Activated CD4-positive, alpha-beta T cell treated with anti-CD3 and anti-CD28 coated beads, Interleukin-10, Interleukin-2, amounts not matched to agents 100 ng/mL and 50 ng/mL, durations not matched to agents 16 hours and 8 hours (primary cell): ENCODE results near the gene MED15.

ENCODE experiments used
- DNase-seq: peaks from one replicate; pipeline ENCODE4 v3.0.0-alpha.2; 2020

Gene MED15

DNA sequence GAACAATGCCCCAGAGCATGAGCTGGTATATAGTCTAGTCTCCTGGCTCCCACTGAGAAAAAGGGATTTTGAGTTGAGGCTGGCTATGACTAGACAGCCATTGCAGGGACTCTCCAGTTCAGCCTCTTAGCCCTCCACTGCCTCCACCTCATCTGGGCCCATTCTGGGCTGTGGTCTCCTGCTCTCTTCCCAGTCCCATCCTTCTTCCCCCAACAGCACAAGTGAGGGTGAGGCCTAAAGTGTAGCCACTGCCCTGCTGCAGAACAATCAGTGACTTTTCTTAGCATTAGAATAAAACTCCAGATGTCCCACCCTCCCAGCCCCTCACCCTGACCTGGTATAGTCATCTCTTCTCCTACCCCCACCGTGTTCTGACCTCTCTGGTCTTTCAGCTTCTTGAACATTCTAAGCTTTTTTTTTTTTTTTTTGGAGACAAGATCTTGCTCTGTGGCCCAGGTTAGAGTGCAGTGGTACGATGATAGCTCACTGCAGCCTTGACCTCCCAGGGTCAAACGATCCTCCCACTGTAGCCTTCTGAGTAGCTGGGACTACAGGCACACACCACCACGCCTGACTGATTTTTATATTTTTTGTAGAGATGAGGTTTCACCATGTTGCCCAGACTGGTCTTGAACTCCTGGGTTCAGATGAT, 4.3 kb downstream of the MED15 start:
- DNase-seq = no peak

DNA sequence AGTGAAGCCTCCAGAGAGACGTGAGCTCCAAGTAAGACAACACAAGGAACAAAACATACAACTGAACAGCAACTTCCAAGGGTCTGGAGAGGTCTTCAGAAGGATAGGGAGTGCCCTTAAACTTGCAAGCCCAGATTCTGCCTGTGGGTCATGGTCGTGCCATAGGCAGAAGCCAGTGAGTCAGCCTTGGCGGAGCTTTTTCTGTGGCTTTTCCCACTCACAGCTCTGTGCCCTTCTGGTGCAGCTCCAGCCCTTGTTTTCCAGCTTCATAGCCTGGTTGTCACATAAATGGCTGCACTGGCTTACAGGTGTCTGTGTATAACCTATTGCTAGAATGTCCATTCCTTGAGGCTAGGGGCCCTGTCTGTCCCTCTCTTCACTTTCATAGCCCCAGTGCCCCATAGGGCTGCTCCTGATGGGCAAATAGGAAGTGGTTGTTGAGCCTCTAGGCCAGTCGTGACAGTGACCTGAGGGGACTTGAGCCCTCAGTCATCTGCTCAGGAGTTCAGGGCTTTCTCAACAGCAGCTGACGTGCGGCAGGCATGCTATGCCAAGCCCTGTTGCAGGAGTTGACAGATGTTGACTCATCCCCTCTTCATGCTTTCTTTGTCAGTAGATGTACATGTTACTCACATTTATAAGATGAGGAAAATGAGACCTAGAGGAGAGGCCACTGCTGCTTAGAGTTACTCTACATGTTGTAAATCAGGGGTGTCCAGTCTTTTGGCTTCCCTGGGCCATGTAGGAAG, 7.4 kb downstream of the MED15 start:
- peak; percentile 24 for DNase-seq

DNA sequence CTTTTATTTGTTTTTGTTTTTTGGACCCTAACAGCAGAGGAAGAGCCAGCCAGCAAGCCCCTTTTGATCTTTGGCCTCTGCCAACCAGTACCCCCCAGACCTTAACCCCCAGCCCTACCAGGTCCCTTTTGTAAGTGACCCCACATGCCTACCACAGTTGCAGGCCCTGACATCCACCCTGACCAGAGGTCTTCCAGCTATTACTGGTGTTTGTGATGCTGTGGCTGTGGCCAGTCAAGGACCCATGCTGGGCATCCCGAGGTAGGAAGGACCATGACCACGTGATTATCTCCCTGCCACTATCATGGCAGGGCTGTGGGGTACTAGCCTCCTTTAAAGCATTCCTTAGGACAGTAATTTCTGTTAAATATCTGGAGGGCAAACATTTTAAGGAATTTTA, 9.0 kb downstream of the MED15 start:
- no peak for DNase-seq

DNA sequence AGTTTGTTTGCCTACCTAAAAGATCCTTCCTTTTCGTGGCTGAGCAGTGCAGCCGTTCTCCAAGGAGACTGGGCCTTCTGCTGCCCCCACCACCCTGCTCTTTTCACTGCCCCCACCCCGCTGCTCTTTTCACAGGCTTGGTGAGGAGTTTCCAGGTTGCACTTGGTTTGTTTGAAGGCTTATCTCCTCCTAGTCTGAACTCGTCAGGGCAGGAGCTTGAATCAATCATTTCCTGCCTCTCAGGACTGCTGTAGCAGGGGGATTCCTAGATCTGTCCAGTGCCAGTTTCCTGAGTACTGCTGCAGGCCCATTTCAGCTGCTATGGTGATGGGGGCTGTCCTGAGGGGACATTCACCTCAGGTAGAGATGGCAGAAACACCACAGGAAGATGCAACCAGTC, 10.0 kb downstream of the MED15 start:
- no peak for DNase-seq

DNA sequence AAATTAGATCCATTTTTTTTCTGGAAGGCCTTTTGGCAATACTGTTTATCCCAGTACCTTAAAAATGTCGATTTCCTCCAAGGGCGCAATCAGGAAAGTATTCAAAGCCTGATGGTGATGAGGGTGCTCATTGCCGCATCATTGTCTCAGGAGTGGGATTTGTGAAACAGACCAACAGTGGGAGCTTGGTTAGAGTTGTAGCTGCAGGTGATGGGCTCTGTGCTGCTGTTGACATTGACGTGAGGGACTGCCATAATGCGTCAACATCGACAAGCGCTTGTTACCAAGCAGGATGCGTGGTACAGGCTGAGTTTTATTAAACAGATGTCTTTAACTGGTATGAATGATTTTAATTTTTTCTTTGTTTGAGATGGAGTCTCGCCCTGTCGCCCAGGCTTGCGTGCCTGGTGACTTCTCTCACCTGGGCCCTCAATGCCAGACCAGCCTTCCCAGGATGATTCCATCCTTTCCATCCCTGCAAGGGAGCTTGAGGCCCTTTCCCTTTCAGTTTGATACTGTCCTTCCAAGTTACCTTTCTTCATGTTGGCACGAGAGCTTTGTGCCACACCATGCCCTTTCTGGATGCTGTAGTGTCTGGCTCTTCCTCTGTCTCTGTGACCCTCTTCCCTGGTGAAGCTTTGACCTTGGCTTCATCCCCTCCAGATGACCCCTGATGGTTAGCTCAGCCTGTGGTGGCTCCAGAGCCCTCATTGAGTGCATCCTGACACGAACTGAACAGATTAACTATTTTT, 10.6 kb downstream of the MED15 start:
- DNase-seq = no peak

DNA sequence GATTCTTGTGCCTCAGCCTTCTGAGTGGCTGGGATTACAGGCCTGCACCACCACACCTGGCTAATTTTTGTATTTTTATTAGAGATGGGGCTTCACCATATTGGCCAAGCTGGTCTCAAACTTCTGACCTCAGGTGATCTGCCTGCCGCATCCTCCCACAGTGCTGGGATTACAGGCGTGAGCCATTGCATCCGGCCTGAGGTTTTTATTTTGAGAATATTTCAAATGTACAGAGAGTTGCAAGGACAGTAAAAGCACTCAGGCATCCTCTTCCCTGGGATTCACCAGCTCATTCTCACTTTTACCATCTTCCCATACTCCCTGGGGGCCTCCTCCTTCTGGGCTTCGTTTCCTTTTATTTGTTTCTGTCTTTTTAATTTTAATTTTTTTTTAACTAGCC, 12.1 kb downstream of the MED15 start:
- DNase-seq = no peak

DNA sequence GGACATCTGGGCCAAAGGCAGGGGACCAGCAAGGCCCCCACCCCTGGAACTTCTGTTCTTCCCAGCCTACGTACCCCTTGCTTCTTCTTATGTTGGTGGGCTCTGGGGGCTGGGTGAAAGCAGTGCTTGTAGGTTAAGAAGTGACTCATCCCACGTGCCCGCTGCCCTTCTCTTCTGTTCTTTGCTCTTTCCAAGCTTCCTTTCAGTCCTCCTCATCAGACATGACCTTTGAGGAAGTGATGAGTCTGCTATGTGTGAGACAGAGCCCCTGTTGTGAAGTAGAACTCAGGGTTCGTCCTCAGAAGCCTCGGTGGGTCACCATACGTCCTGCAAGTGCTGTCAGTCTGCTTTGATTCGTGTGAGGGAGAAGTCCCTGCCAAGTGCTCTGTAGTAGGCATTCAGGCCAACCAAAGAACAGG, 12.7 kb downstream of the MED15 start:
- no peak for DNase-seq

DNA sequence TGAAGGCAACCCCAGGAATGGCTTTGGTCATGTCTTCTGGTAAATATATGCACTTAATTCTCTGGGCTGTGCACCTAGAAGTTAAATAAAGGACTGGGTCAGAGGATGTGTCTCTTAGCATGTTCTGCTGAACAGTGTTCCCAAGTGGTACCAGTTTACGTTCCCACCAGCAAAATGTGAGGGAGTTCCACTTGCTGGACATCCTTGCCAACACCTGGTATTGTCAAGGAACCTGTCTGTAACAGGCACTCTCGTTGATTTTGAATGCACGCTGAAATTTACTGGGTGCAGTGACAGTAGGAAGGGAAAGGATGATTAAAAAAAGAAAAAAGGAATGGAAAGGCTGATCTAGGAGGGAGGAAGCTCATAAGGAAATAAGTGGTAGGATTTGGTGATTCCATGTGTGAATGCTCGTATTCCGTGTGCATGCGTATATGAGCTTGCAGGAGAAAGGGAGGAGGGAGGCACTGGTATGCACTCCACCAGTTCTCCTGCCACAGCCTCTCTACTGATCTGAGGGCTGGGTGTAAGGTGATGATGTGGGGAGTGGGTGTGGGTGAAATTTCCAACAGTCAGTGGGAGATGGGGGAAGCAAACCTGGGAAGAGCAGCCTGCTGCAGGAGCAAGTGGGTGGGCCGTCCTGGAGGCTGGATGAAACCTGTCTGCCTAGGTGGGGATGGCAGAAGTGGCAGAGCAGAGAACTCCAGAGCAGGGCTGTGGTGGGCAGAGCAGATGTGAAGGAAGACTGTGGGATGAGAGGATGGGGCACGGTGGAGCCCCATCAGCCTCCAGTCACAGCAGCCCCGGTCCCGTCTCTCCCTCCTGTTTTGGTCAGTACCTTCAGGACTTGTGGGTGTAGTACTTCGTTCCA, 15.0 kb downstream of the MED15 start:
- DNase-seq = no peak

DNA sequence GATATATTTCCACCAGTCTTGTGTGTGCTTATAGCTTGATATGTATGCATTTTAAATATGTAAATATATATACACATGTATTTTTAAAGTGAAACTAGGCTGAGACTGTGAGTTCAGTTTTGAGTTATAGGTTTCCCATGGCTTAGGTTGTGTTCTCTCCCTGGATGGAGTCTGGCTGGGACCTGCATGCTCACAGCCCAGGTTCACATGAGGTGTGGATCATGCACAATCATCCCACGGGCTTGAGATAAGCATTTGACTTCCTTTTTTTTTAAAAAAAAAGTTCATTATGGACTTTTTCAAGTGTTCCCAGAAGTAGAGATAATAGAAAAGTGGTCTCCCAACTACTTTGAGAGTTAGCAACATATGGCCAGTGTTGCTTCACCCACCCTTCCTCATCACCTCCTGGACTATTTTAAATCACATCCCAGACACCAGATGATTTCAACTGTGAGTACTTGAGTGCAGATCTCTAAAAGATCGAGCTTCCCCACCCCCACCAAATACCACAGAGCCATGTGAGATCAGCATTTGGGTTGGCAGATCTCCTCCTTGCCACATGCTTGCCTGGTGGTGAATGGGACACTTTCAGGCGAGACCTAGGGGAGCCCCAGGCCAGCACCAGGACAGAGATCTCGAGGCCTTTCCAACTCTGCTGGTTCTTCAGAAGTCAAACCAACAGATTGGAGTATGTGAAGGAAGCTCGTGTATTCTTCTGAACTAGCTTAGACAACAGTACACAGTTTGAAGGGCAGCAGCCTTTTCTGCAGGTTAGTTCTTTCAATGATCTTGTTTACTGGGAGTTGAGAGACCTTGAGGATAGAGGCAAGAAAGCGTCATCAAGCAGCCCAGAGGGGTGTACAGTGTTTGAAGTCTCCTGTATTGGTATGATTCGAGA, 15.9 kb downstream of the MED15 start:
- peak; percentile 39 for DNase-seq

DNA sequence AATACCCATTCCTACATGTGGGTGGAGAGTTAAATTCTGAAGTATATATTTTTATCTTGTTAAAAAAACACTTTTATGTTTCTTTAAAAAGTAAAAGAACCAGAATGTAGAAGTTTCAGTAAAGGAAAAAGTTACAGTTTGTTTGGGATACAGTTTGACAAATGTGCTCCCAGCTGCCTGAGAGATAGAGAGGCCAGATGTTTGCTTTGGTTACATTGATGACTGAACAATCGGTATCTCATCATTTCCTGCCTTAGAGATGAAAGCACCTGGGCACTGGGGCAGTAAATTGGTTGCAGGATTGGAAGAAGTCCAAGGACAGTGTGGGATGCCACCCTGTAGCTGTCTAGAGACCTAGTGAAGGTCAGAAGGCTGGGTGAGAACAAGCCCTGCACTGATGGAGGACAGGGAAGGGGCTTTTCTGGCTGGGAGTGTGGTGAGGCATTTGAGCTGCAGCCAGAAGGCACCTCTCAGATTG, 16.6 kb downstream of the MED15 start:
- peak; percentile 39 for DNase-seq

DNA sequence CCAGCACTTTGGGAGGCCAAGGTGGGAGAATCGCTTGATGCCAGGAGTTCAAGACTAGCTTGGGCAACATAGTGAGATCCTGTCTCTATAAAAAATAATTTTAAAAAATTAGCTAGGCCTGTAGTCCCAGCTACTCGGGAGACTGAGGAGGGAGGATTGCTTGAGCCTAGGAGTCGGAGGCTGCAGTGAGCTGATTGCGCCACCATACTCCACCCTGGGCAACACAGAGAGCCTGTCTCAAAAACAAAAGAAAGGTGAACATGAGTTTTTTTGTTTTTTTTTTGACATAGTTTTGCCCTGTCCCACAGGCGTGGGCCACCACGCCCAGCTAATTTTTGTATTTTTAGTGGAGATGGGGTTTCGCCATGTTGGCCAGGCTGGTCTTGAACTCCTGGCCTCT, 17.6 kb downstream of the MED15 start:
- DNase-seq = no peak

DNA sequence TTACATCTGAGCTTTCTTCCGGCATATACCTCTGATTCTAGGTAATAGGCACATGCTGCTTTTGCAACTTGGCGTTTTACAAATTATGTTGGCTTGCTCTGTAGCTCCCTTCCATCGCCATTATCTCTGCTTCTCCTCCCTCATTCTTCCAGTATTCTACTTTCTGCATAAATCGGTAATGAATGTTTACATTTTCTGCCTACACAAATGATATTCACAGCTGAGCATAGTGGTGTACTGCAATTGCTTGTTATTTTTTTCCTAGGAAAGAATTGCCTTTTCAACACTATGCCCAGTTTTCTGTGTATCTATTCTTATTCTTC, 18.9 kb downstream of the MED15 start:
- DNase-seq = no peak

DNA sequence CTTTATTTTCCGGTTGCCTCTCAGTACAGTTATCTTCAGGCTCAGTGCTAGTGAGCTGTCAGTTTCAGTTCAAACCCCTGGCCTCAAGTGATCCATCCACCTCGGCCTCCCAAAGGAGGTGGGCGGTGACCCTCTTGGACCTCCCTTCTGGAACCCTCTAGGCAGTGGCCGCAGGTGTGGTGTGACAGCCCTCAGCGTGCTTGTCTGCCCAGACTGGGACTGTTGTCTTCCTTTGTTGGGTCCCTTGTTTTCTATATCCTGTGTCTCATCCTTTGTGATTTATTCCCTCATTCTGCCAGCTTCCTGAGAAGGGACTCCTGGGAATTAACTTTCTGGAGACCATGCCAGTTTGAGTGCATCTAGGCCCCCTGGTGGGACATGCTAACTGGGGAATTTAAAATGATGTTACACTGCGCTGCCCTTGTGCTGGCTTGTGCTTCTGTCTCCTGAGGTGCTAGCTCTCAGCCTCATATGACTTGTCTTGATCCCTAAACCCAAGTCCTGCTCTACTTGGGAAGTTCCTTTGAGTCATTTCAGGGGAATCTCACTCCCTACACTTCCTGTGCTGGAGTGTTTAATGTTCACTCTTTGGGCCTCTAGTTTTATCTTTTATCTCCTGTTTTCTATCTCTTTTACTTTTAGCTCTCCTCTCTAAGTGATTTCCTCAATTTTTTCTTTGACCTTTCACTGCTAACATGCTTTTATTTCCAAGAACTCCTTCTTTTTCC, 19.4 kb downstream of the MED15 start:
- no peak for DNase-seq

DNA sequence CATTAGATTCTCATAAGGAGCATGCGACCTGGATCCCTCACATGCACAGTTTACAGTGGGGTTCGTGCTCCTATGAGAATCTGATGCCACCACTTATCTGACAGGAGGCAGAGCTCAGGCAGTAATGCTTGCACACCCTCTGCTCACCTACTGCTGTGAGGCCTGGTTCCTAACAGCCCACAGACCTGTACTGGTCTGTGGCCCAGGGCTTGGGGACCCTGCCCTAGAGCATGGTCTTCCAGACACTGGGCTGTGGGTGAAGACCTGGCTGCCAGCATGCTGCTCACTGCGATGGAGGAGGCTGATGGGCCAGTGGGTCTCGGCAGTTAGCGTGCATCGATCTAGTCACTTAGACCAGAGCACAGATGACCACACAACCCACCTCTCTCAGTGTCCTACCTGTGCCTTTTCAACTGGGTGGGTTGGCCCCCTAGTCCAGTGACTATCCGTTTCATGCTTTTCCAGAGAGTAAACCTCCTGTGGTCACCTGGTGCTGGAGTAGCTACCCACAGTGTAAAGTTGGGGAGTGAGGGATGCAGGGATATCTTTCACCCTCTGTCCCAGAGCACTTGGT, 21.1 kb downstream of the MED15 start:
- DNase-seq = no peak

DNA sequence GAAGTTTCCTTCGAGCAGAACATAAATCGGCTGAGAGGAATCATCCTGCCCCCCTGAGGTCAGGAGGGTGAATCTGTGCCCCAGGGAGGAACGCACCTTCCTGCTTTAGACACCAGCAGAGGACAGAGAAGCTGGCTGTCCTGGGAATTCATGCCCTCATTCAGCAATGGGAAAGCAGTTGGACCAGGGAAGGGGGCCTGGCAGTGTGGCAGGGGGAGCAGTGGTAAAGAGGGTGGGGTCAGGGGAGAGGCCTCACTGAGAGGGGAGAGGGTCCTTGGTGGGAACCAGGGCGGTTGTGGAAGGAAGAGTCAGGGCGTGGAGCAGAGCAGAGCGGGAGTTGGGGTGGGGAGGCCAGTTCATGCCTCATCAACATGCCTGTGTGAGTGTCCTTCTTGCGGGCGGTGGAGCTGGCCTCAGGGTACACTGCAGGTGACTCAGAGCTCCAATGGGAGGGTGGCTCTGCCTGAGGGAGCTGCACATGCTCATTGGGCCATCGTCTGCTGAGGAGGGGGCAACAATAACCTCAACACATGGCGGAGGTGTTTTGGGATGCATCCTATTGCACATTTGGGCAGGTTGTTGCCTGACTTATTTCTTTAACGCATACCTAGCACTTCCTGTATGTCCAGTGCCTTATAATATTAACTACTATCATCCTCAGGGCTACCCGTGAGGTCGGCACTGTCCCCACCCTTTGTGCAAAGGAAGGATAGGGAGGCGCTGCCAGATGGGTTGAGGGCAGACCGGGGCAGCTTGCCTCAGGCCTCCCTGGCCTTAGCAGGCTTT, 23.2 kb downstream of the MED15 start:
- DNase-seq = no peak

DNA sequence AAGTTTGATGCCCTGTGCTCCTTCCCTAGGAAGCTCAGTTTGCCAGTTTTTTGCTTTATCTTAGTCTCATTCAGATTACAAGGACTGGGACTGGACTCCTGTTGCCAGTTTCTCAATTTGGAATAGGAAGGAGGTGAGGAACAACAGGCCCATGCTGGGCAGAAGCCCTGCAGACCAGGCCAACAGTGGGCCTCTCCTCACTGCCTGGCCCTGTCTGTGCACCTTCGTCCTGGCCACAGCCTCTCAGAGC, 23.7 kb downstream of the MED15 start:
- no peak for DNase-seq

DNA sequence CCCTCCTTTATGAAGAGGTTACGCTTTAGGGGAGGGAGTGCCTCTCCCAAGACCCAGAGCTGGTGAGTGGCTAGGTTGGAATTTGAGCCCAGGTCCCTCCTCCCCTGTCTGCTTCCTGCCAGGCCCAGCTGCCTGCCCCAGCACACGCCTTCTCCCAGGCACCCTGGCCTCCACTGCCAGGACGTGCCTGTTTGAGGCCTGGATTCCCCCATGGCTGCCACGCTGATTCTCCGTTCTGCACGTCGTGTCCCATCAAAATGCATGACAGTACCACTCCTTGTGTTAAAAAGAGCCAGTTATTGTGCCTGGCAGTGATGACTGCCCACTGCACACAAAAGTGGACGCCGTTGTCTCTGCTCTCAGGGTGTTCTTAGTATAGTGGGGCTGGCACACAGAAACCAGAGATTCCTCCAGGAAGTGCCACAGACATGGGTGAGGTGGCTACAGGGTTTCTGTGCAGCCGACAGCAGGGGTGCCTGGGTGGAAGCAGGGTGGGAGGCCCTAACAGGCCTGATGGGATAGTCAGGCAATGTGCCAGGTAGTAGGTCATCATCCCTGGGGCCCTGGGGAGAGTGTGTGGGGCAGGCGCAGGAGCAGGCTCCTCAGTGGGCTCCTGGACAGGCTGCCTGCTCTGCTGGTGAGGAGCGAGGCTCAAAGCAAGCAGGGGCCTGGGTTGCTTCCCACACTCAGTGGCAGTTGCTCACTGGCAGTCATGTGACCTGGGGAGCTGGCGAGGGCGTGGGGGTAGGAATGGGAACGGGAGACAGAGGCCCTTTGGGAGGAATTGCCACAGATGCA, 24.2 kb downstream of the MED15 start:
- DNase-seq = no peak

DNA sequence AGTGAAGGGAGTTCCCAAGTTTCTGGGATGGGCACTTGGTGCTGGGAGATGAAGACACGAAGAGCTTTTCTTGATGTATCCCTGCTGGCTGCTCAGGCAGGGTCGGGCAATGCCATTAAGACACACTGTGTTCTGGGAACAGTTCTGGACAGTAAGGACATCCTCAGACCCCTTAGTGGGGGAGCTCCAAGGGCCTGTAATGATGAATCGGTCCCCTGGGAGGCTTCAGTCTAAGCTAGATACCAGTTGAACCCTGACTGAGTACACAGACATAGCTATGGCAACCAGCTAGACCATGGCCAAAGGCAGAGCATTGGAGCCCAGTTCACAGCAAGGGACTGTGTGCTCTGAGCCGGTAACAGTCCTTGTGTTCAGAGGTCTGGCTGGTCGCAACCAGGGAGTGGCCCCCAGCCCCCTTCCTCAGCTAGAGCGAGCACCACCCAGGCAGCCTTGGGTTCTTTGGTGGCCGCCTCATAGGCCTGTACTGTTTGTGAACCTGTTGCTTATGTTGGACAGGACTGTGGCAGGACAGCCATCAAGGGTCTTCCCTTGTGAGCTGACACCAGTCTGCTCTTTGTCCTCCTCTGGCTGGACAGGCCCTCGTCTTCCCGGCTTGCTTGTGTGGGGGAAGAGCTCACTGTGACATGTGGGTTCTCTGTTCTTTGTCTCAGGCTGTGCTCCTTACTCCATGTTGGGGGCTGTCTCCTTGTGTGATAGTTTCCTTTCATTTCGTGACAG, 25.0 kb downstream of the MED15 start:
- DNase-seq = no peak
